GM19397 (cell line): Measurements from ENCODE around the gene ENAH.

ENCODE experiments used
- ATAC-seq: cut with Tn5 transposase; IDR thresholded peaks from one replicate; pipeline ENCODE4 v1.9.1; 2021; ENCODE audit warnings: mild to moderate bottlenecking, moderate library complexity; ENCODE audit not compliant: unreplicated experiment

Gene ENAH

DNA sequence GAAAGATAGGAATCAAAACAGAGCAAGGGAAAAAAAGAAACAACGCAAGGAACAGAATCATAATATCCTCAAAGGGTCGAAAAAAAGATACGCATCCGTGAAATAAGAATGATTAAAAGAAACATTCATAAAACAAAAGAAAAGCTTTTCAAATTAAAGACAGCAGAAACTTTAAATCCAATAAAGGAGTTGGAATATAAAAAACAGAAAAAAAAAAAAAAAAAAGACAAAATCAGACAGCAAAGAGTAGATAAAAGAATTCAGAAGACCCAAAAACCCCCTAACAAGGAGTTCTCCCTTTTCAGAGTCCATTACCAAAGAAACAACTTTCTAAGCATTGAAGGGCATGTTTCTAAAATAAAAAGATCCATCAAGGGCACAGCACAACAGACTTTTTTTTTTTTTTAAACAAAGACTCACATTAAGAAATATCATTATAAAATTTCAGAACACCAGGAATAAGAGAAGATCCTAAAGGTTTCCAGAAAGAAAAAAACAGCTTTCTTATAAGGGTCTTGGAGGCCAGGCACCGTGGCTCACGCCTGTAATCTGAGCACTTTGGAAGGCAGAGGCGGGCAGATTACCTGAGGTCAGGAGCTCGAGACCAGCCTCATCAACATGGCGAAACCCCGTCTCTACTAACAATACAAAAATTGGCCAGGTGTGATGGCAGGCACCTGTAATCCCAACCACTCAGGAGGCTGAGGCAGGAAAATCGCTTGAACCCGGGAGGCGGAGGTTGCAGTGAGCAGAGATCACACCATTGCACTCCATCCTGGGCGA lies 44.7 kb downstream of the ENAH start:
- no peak for ATAC-seq

DNA sequence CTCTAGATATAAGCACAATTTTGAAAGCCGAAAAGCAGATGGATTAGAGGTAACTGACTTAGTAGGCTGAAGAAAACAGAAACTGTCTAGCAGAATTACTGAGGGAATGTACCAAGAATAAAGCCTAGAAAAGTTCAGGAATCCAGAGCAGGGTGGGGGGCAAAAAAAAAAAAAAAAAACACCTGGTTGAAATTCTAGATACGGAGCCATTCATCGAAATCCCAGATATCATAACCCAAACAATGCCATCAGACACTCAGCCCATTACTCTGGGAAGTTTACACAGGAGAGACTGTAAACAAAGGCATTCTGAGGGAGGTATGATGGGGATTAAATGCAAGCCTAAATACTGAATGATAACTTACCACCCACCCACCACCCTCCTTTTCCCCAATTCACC lies 45.6 kb downstream of the ENAH start:
- ATAC-seq: no peak

DNA sequence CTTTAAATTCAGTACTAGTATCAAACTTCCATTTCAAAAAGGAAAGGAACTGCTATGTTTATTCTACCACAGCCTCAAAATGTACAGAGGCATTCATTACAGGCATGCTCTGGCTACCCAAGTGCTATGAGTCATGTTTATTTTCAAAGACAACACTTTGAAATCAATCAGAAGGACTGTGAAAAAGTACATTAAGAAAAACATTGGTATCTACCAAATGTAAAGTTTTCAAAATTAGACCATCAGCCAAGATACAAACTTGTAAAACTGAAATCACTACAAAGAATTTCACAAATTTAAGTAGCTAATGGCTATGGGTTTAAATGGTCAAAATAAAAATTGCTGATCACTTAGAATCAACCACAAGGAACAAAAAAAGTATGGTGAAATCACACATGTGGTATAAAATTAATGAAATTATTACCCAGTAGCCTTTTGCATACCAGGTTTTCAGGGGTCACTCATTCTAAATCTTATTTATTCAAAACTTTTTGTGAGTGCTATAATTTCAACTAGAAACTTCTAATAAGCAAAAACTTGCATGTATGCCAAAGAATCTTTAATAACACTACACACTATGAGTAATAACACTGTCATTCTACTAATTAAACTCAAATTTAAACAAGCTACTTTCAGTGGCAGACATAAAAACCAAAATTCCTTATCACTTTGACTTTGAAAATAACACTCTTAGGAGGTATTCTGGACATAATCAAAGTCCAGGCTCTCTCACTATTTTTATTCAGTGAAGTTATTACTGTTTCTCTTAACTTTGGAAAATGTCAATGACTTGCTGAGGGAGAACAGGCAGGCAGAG lies 49.2 kb downstream of the ENAH start:
- ATAC-seq: no peak

GRCh38 chr1:225602590-225603206 lies 50.2 kb downstream of the ENAH start:
- ATAC-seq: no peak

DNA sequence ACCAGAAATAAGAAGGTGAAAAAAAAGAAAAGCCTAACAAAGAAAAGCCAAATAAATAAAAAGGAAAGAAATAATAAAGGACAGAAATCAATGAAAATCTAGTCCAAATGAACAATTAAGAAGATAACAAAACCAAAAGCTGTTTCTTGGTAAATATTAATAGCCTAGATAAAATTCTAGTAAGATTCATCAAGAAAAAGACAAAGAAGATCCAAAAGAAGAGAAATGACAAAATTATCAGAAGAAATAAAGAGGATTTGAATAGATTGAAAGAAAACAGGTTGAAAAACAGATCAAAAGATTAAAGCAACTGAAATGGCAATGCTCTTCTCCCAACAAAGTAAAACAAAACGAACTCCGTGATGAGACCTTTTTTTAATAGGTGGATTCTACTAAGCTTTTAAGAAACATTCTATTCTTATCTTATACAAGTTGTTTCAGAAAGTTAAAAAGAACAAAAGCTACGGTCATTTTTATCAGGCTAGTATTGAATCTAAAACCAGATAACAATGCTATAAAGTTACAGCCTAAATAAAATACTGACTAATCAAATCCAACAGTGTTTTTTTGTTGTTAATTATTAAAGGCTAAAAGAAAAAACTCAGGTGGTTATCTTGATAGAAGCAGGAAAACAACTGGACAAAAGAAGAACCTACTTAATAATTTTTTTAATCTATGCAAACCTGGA lies 50.9 kb downstream of the ENAH start:
- ATAC-seq: no peak

- no peak for ATAC-seq
Observed at GRCh38 chr1:225598847-225599246, 54.1 kb downstream of the ENAH start.

- ATAC-seq: no peak
Observed at GRCh38 chr1:225597926-225598575, 54.9 kb downstream of the ENAH start.

DNA sequence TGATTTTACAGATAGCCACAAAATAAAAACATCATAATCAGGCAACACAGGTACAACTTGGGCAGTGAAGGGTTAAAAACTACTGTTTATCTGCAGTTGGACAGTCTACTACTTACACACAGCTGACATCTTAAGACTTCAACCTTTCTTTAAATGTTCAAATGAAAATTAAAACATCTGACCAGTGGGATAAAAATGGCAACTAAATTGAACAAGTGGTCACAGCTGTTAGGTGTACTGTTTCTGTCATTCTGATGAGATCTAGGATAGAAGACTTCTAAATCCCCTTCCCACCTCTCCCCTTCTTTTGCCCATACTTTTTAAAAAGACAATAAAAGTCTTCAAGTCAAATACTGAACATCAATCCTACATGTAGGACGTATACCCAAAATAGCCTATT lies 56.2 kb downstream of the ENAH start:
- ATAC-seq: no peak

DNA sequence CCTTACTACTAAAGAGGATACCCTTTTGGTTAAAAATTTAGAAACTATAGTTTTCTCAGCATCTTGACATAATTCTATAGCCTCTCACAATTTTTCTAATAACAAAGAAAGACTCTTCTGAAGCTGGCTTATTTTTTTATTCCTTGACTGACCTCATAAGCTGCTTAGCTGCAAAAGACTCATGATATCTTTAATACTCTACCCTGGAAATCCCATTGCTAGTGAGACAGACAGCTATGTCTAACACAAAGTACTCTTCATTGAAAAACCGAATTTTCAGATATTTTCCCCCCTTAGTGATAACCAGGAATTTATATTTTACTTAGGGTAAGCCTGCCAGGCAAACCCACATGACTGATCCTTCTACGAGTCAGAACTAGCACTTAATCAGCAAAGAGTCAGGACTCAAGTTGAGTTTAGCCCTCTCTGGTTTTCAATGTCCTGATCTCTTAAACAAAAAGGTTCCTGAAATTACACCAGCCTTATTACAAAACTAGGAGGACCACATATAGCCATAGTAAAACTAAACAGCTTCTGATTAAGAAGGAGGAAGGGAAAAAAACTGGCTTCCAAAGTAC lies 56.9 kb downstream of the ENAH start:
- no peak for ATAC-seq

- ATAC-seq: no peak
Observed at GRCh38 chr1:225595452-225595851, 57.5 kb downstream of the ENAH start.

DNA sequence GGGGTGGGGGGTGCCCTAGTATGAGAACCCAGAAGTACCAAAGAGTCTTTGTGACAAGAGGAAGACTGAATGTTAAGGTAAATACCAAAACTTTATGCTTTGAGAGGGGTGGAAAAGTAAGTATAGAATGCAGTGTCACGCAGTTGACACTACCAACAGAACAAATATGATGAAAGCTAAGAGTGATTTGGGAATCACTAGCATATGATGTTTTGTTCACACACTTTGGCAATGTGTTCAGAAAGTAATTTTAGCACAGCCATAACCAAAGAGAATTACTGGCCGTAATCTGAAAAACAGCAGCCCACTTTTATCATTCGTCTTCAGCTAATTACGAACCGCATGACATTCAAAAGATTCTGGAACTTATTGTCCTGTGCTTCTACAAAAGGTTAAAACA lies 59.5 kb downstream of the ENAH start:
- no peak for ATAC-seq

DNA sequence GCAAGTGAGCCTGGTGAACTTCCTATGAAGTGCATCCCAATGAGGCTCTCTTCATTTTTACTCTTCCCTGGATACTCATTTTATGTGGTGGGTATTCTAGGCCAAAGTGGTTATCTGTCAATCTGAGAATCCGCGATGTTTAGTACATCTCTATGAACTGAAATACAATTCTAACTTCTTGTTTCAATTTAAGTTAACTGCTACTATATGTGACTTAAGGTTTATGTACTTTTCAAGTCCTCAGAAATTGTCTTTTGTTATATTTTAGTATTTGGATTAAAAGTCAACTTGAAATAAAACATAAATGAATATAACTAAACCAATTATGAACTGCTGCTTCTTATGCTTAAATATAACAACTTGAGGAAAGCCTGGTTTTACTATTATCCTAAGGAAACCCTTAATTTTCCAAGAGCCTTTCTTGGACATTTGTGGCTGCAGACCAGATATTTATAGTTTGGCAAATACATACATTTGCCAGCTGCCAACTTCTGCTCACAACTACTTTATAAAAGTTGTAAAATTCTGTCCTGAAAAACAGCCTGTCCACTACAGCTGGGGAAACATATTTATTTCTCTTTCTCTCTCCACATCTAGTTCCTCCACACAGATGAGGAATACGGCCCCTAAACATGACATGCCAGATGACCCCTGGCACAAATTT lies 60.4 kb downstream of the ENAH start:
- no peak for ATAC-seq

DNA sequence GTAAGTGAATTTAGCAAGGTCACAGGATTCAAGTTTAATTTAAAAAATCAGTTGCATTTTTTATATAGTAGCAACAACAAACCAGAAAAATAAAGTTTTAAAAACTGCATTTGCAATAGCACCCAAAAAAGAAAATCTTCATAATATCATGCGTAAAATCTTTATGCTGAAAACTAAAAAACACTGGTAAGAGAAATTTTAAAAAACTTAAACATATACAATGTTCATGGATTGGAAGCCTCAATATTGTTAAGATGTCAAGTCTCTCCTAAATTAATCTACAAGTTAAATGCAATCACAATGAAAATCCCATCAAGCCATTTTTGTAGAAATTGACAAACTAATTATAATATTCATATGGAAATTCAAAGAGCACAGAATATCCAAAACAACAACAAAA lies 65.6 kb downstream of the ENAH start:
- no peak for ATAC-seq

GRCh38 chr1:225581186-225581585 lies 71.7 kb downstream of the ENAH start:
- no peak for ATAC-seq

- ATAC-seq: no peak
Observed at GRCh38 chr1:225580238-225581099, 72.5 kb downstream of the ENAH start.

- ATAC-seq: no peak
Observed at GRCh38 chr1:225578251-225578977, 74.5 kb downstream of the ENAH start.

DNA sequence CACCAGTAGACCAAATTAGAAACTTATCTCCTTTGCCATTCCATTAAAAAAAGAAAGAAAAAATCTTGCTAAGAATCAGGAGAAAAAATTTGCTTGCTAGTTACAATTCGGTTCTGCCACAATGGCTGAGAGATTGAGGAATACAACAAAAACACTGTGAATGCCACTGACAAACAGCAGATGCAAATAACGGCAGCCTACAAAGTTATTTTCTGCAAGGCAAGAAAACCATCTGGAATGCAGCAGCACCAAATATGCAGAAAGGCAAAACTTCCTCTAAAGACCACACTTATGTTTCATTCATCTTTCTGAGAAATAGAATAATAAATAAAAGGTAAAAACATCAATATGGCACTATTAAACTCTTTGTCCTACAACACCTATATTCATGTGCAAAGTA lies 75.7 kb downstream of the ENAH start:
- no peak for ATAC-seq

DNA sequence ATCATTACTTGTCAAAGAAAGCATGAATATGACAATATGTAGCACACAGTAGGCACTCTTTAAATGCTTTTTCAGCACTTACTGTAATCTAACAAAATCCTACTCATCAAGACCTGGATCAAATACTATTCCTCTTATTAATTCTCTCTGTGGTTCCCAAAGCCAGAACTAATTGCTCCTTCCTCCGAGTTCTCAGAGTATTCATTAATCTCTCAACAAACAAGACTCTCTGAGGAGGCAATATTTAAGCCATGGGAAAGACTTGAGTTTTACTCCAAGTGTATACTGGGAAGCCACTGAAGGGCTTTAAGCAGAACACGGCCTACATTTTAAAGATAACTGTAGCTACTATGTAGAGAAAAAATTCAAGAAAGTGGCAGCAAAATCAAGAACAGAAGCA lies 79.7 kb downstream of the ENAH start:
- ATAC-seq: no peak
